SK-N-MC (cell line): ENCODE measurements around the gene ATP13A1.

Source experiments
- EZH2 ChIP-seq: fragments of 200-600 bp; sonication (generic); IDR thresholded peaks from one replicate; pipeline ENCODE4 v1.6.1; 2017; ENCODE audit warnings: antibody characterized with exemption
- FOXP2 ChIP-seq: optimal IDR thresholded peaks from 2 replicates; pipeline ENCODE3; 2011; ENCODE audit warnings: mild to moderate bottlenecking, moderate library complexity; ENCODE audit not compliant: insufficient read depth; ENCODE audit errors: extremely low read length, control extremely low read depth
- POLR2AphosphoS5 ChIP-seq: IDR thresholded peaks from 2 replicates; pipeline ENCODE4 v1.6.1; 2012; ENCODE audit warnings: mild to moderate bottlenecking, low read depth, low read length, borderline replicate concordance

GRCh38 chr19:19602136-19602712 lies 61.3 kb downstream of the ATP13A1 start:
- TF ChIP-seq POLR2AphosphoS5 (no peak), FOXP2 (no peak), EZH2 (no peak)
